VCaP (cell line): ENCODE data around the gene PLD5.
A peak's percentile ranks its signal among the peaks of the same experiment; 100 is the strongest.
"Not testable (repeated sequence)": the region's sequence is repeated elsewhere in the genome, so short reads cannot be mapped to it uniquely, and the experiment has no call there.

Source experiments
- H3K27ac ChIP-seq: fragments of 450-650 bp; 2 replicates; pipeline ENCODE4 v1.5.1; 2017
- TF ChIP-seq, protein P1 (sequence below): fragments of 450-650 bp; conservative IDR thresholded peaks from 2 replicates; pipeline ENCODE4 v1.5.1; 2017; ENCODE audit warnings: mild to moderate bottlenecking, moderate library complexity

PLD5 gene

DNA sequence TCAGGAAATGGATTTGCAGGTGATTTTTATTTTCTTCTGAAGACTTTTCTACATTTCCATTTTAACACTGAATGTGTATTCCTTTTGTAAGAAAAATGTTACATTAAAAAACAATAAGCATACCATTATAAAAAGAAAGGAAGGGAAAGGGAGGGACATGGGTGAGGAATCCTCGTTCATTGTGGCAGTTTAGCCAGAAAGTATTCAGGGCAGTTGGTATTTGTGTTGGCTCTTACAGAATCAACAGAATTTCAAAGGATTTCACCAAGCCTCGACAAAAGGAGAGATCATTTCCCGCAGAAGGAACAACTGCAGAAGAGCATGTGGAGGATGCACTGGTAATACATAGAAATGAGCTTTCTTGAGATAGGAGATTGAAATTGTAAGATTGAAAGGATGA is 35.0 kb downstream of the PLD5 start:
- TF ChIP-seq, protein P1, sequence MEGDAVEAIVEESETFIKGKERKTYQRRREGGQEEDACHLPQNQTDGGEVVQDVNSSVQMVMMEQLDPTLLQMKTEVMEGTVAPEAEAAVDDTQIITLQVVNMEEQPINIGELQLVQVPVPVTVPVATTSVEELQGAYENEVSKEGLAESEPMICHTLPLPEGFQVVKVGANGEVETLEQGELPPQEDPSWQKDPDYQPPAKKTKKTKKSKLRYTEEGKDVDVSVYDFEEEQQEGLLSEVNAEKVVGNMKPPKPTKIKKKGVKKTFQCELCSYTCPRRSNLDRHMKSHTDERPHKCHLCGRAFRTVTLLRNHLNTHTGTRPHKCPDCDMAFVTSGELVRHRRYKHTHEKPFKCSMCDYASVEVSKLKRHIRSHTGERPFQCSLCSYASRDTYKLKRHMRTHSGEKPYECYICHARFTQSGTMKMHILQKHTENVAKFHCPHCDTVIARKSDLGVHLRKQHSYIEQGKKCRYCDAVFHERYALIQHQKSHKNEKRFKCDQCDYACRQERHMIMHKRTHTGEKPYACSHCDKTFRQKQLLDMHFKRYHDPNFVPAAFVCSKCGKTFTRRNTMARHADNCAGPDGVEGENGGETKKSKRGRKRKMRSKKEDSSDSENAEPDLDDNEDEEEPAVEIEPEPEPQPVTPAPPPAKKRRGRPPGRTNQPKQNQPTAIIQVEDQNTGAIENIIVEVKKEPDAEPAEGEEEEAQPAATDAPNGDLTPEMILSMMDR, result no peak
- H3K27ac ChIP-seq, result no peak overlapping the region

DNA sequence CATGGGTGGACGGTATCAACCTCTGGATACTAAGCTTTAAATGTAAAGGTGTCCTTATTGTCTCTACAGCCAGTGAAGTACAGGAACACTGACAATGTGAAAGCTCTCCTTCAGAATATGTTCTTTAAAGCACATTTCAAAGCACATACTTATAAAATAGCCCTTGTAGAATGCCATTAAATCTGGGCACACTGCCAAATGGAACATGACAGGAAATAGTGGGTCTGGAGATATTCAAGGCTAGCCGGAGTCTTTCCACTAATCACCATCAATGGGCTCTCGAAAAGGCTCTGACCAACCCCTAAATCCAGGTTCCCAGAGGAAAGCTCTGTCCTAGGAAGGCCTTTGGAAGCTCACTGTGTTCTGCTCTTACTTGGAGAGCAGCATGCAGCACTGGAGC is 46.6 kb downstream of the PLD5 start:
- TF ChIP-seq, protein P1, result no peak
- H3K27ac ChIP-seq, result peak overlapping the region; percentile 24

DNA sequence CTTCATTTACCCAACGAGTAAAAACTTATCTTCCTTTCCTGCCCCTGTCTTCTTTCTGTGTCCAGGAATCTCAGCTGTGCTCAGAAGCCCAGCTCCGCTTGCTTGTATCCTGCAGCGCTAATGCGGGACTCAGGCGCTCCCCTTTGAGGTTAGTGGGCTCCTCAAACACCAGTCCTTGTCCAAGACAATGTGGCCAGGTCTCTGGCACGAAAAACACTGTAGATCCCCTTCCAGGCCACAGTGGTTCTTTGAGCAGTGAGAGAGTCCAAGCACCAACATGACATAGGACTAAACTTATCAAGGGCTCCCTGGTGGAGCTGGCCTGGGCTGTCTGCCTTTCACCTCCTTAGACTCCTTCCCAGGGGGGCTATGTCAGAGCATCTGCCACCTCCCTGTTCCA is 53.7 kb downstream of the PLD5 start:
- TF ChIP-seq, protein P1, result no peak
- no peak overlapping the region for H3K27ac ChIP-seq

DNA sequence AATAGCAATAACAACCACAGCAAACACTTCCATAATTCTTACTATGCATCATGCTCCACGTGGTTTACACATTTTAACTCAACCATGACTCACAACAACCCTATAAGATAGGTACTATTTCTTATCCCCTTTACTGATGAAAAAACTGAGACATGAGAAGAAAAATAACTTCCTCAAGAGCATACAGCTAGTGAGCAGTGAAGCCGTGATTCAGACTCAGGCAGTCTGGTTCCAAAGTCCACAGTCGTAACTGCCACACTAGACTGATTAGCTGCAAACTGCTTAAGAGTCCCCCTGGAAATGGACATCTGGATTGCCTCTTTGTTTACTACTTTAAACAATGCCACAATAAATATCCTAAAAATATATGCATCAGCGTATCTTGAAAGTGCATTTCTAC is 55.7 kb downstream of the PLD5 start:
- TF ChIP-seq, protein P1, result no peak

DNA sequence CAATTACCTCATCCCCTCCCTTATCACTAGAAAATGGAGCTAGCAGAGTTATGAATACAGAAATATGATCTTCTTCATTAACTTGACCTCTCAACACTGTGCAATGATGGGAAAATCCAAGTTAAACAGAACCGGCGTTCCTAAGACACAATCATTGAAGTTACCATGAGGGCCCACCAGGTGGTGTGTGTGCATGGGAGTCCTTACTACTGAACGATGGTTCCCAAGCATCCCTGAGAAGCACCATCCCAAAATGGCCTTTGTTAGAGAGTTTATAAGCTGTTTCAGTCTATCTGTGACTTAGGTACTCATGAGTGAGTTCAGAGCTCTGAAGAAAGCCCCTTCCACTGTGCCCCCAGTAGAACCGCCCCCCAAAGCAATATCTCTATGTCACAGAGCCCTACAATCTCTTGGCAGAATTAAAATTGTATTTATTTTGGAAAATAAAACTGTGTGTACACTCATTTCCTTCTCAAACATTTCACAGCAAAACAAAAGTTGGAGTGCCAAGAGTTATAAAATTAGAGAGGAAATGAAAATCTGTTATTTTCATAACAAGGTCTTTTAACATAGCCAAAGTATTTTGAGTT is 56.8 kb downstream of the PLD5 start:
- TF ChIP-seq, protein P1, result peak; percentile 84
- H3K27ac ChIP-seq, result no peak overlapping the region

More for the DNA sequence above, 55.7 kb downstream of the PLD5 start:
- no peak overlapping the region for H3K27ac ChIP-seq

DNA sequence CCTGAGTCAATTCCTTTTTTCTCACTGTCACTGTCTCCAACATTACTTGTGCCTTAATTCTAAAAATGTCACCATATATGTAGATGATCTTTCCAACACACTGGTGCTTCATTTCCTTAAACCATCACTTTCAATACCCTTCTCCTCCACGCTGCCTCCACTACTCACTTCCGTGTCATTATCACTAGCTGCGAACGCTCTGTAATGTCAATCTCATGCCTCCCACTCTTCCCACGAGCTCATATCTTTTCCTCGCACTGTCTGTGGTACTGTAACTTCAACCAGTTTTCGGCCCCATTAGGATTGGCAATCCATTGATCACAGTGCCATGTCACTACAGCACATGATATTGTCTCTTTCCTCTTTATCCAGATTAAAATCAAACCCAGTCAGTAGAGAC is 61.6 kb downstream of the PLD5 start:
- TF ChIP-seq, protein P1, result no peak
- H3K27ac ChIP-seq, result no peak overlapping the region

DNA sequence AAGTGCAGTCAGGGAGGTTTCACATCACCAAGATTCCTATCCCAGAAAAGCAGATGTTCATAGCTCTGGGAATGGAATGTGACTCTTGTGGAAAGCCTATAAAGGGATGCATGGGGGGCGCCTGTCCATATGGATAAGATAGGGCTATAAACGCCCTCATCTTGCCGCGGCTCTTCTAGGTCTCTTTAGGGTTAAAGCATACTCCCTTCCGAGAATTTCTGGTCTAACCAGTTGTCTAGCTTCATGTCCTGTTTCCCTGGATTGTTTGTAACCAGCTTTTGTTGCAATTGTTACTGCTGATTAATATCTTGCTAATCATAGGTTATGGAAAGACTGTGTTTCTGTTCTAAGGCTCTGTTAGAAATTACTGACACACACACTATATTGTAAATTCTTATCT is 64.8 kb downstream of the PLD5 start:
- not testable (repeated sequence) for H3K27ac ChIP-seq

DNA sequence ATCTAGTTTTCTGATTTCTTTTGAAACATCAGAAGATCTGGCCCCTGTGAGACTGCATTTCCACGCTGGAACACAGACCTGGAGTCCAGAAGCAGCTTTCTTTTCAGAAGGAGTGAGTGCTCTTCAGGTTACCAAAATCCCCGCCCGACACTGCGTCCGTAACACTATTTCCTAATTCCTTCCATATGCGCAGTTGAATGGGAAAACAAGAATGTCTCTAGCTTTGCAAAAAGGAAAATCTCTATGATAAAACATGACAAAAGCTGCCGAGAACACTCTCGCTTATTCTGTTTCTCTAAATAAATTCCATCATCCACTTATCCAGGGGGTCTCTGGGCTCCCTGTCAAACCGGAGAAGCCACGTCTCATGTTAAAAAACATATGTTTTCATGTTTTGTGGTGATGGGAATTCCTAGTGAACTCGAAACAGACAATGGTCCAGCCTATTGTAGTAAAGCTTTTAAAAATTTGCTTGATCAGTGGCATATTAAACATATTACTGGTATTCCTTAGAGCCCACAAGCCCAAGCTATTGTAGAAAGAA is 67.7 kb downstream of the PLD5 start:
- TF ChIP-seq, protein P1, result no peak

More for the DNA sequence above, 67.7 kb downstream of the PLD5 start:
- H3K27ac ChIP-seq, result no peak overlapping the region
